GM10248 (cell line): ENCODE measurements around the gene STK32C.
A peak's percentile ranks its signal among the peaks of the same experiment; 100 is the strongest.

Experiments
- CTCF ChIA-PET: fragments of 300-600 bp; sonication (Branson Sonifier 250); formaldehyde crosslinking; extraction: SDS; loops from one replicate; lab custom pipeline; 2021; ENCODE audit warnings: antibody characterized with exemption; lab: Yijun Ruan, JAX
- POLR2A ChIA-PET: fragments of 350-650 bp; sonication (Branson Sonifier 250); formaldehyde crosslinking; extraction: SDS; loops from one replicate; lab custom pipeline; 2020; ENCODE audit warnings: antibody characterized with exemption; lab: Yijun Ruan, JAX
- DNase-seq: peaks from one replicate; pipeline ENCODE4 v3.0.0; 2012; ENCODE audit errors: extremely low spot score
- CTCF ChIP-seq: IDR thresholded peaks from 2 replicates; pipeline ENCODE4 v1.5.1; 2012; ENCODE audit warnings: mild to moderate bottlenecking, low read depth; ENCODE audit errors: extremely low read depth, missing control alignments, control extremely low read depth

Gene STK32C

GRCh38 chr10:132335189-132336063, 27.7 kb upstream of the STK32C start:
- TF ChIP-seq CTCF: no peak
- ChIA-PET CTCF (no interaction called here), POLR2A (no interaction called here)
- peak; percentile 67 for DNase-seq

GRCh38 chr10:132334631-132335188, 27.0 kb upstream of the STK32C start:
- ChIA-PET POLR2A (no interaction called here), CTCF (no interaction called here)
- TF ChIP-seq CTCF: no peak
- DNase-seq: no peak

- DNase-seq: no peak
- CTCF ChIA-PET: no interaction called here
- TF ChIP-seq CTCF: no peak
- POLR2A ChIA-PET: no interaction called here
Measured at GRCh38 chr10:132333386-132333785, 25.6 kb upstream of the STK32C start.

GRCh38 chr10:132332433-132332754, 24.6 kb upstream of the STK32C start:
- POLR2A ChIA-PET: no interaction called here
- no peak for TF ChIP-seq CTCF
- CTCF ChIA-PET: no interaction called here
- DNase-seq: peak; percentile 70

- ChIA-PET POLR2A (no interaction called here), CTCF (no interaction called here)
- peak; percentile 99 for DNase-seq
- TF ChIP-seq CTCF: no peak
Measured at GRCh38 chr10:132331601-132332432, 24.1 kb upstream of the STK32C start, which contains the start of gene LRRC27. TSS of gene LRRC27 (plus strand) at chr10:132332193. CDS start at chr10:132333525, 1,332 bp downstream.

GRCh38 chr10:132330486-132330833, 22.7 kb upstream of the STK32C start:
- no peak for TF ChIP-seq CTCF
- POLR2A ChIA-PET: no interaction called here

More at GRCh38 chr10:132330486-132330833, 22.7 kb upstream of the STK32C start:
- CTCF ChIA-PET: no interaction called here
- no peak for DNase-seq
